GM12878 (cell line): Measurements from ENCODE around the gene TTF2. TPM values are rescaled to one million over a fixed set of nuclear protein-coding genes. Genes with fewer than 3 reads are reported as not detected.

Experiments used
- ATAC-seq: fragments of 200-7000 bp; cut with Tn5 transposase; 3 replicates; pipeline ENCODE4 v1.9.1; 2020; ENCODE audit warnings: mild to moderate bottlenecking, moderate library complexity
- BruUV-seq: library from RNA; stranded (reverse); fragments of 400-500 nt; replicated peaks from 2 replicates; lab custom pipeline; 2021; lab: Mats Ljungman, UMichigan
- CTCF ChIA-PET: fragments of 300-600 bp; sonication (Branson Sonifier 250); formaldehyde crosslinking; extraction: SDS; loops from one replicate; lab custom pipeline; 2021; ENCODE audit warnings: inconsistent platforms; lab: Yijun Ruan, JAX
- POLR2A ChIA-PET: fragments of 350-600 bp; formaldehyde crosslinking; extraction: SDS; loops from one replicate; lab custom pipeline; 2021; ENCODE audit warnings: inconsistent platforms; lab: Charles Lee
- RAD21 ChIA-PET: fragments of 300-600 bp; sonication (Branson Sonifier 250); formaldehyde crosslinking; loops from one replicate; lab custom pipeline; 2023; ENCODE audit warnings: antibody characterized with exemption; ENCODE audit not compliant: unreplicated experiment; lab: Charles Lee
- SMC1A ChIA-PET: fragments of 300-600 bp; sonication (Branson Sonifier 250); formaldehyde crosslinking; loops from one replicate; lab custom pipeline; 2023; ENCODE audit not compliant: unreplicated experiment, uncharacterized antibody; lab: Charles Lee
- DNase-seq: peaks from one replicate; pipeline ENCODE4 v3.0.0-alpha.2; 2011; ENCODE audit warnings: low read depth, low spot score
- FAIRE-seq: peaks from 3 replicates; lab custom pipeline; 2011; peaks lifted over from hg19 to GRCh38; lab: Jason Lieb, UNC
- H2AFZ ChIP-seq: 2 replicates; pipeline ENCODE4 v1.6.0; 2011; ENCODE audit warnings: low read depth, low read length, control low read depth; ENCODE audit not compliant: control insufficient read depth
- H3K27ac ChIP-seq: 2 replicates; pipeline ENCODE4 v1.5.1; 2011; ENCODE audit warnings: control low read depth; ENCODE audit not compliant: control insufficient read depth, insufficient read depth
- H3K27me3 ChIP-seq, 2 experiments: replicated peaks in 1 of 2; 2 replicates each; pipeline versions ENCODE4 v1.6.0 to v1.6.1; 2011; ENCODE audit warnings: low read length in 1 of 2; ENCODE audit not compliant: control insufficient read depth in 2 of 2, insufficient read depth in 2 of 2
- H3K36me3 ChIP-seq, 2 experiments: 2 replicates each; pipeline ENCODE4 v1.5.1; 2011; ENCODE audit warnings: low read length in 1 of 2; ENCODE audit not compliant: control insufficient read depth in 2 of 2, insufficient read depth in 2 of 2
- H3K4me1 ChIP-seq: 2 replicates; pipeline ENCODE4 v1.6.1; 2011; ENCODE audit warnings: mild to moderate bottlenecking, low read length, moderate library complexity, mixed read lengths; ENCODE audit not compliant: control insufficient read depth, insufficient read depth
- H3K4me2 ChIP-seq: 2 replicates; pipeline ENCODE4 v1.6.0; 2011; ENCODE audit warnings: control low read depth; ENCODE audit not compliant: control insufficient read depth, insufficient read depth
- H3K4me3 ChIP-seq: fragments of 200-600 bp; sonication (generic); 2 replicates; pipeline ENCODE4 v1.5.1; 2016
- H3K79me2 ChIP-seq: 2 replicates; pipeline ENCODE4 v1.6.0; 2011; ENCODE audit warnings: low read length; ENCODE audit not compliant: control insufficient read depth, insufficient read depth
- H3K9ac ChIP-seq: 2 replicates; pipeline ENCODE4 v1.8.0; 2011; ENCODE audit warnings: low read length, control low read depth, mixed read lengths; ENCODE audit not compliant: control insufficient read depth, insufficient read depth
- H3K9me3 ChIP-seq: replicated peaks from 3 replicates; pipeline ENCODE4 v1.5.1; 2011; ENCODE audit warnings: mild to moderate bottlenecking, low read length; ENCODE audit not compliant: control insufficient read depth, insufficient read depth
- H4K20me1 ChIP-seq: 2 replicates; pipeline ENCODE4 v1.6.0; 2011; ENCODE audit not compliant: control insufficient read depth, insufficient read depth
- BMI1 ChIP-seq: fragments of 450-650 bp; IDR thresholded peaks from 2 replicates; pipeline ENCODE4 v1.6.1; 2016; ENCODE audit warnings: mild to moderate bottlenecking, moderate library complexity, borderline replicate concordance
- EP300 ChIP-seq, 2 experiments: fragments of 150-350 bp in 1 of 2; IDR thresholded peaks; 2 replicates each; pipeline ENCODE4 v1.6.1; 2011 to 2012; ENCODE audit warnings: low read depth in 2 of 2, low read length in 2 of 2, borderline replicate concordance in 1 of 2, improper control_type of control experiment in 1 of 2, inconsistent platforms in 1 of 2; ENCODE audit not compliant: control insufficient read depth in 1 of 2
- ETV6 ChIP-seq, 2 experiments: fragments of 450-650 bp in 1 of 2; IDR thresholded peaks in 1 of 2; conservative IDR thresholded peaks in 1 of 2; 2 replicates each; pipeline ENCODE4 v1.6.1; 2014; ENCODE audit warnings: antibody characterized with exemption in 1 of 2, borderline replicate concordance in 1 of 2, low read depth in 1 of 2, mild to moderate bottlenecking in 1 of 2, moderate library complexity in 1 of 2
- HDAC6 ChIP-seq: fragments of 200-600 bp; sonication (generic); IDR thresholded peaks from one replicate; pipeline ENCODE4 v1.8.0; 2017; ENCODE audit warnings: antibody characterized with exemption; ENCODE audit not compliant: unreplicated experiment
- IRF3 ChIP-seq: fragments of 450-650 bp; IDR thresholded peaks from 2 replicates; pipeline ENCODE4 v1.6.1; 2014; ENCODE audit warnings: mild to moderate bottlenecking
- IRF4 ChIP-seq: IDR thresholded peaks from 2 replicates; pipeline ENCODE4 v1.6.1; 2011; ENCODE audit warnings: low read depth, low read length
- JUND ChIP-seq: IDR thresholded peaks from 2 replicates; pipeline ENCODE4 v1.6.1; 2012; ENCODE audit warnings: low read depth, mild to moderate bottlenecking, low read length, improper control_type of control experiment, moderate library complexity
- NBN ChIP-seq: fragments of 450-650 bp; IDR thresholded peaks from 2 replicates; pipeline ENCODE4 v1.6.1; 2016
- NFYB ChIP-seq: IDR thresholded peaks from 2 replicates; pipeline ENCODE4 v1.6.1; 2011; ENCODE audit warnings: low read depth, mild to moderate bottlenecking, low read length, improper control_type of control experiment, moderate library complexity; ENCODE audit not compliant: insufficient read depth
- POLR2A ChIP-seq: IDR thresholded peaks from 2 replicates; pipeline ENCODE4 v1.6.1; 2011; ENCODE audit warnings: low read depth, mild to moderate bottlenecking, low read length
- PRDM15 ChIP-seq: fragments of 450-650 bp; formaldehyde crosslinking; IDR thresholded peaks from 2 replicates; pipeline ENCODE4 v1.4.0; 2020; ENCODE audit warnings: mild to moderate bottlenecking, moderate library complexity
- TCF12 ChIP-seq: IDR thresholded peaks from 2 replicates; pipeline ENCODE4 v1.6.1; 2011; ENCODE audit warnings: low read depth, mild to moderate bottlenecking, low read length
- ZNF217 ChIP-seq: fragments of 450-650 bp; IDR thresholded peaks from 2 replicates; pipeline ENCODE4 v1.6.1; 2017; ENCODE audit warnings: antibody characterized with exemption, mild to moderate bottlenecking
- ZNF687 ChIP-seq: fragments of 450-650 bp; IDR thresholded peaks from 2 replicates; pipeline ENCODE4 v1.6.1; 2017; ENCODE audit warnings: mild to moderate bottlenecking, moderate library complexity
- WGBS: methylation state at CpG from one replicate; pipeline ENCODE4 v1.1.6; 2016; ENCODE audit warnings: low lambda C conversion rate; ENCODE audit not compliant: insufficient replicate concordance, insufficient coverage; ENCODE audit errors: missing lambda C conversion rate; 5-methylcytosine and 5-hydroxymethylcytosine counted together
- in situ Hi-C: fragments of 300-500 bp; cut with MboI; formaldehyde crosslinking; loops from 9 replicates; pipeline ENCODE4 v1.14.3; 2018; ENCODE audit warnings: mixed read lengths
- intact Hi-C: fragments of 100-400 bp; cut with micrococcal nuclease; formaldehyde crosslinking; loops from one replicate; pipeline ENCODE4 v1.14.2; 2022; ENCODE audit not compliant: unreplicated experiment
- polyA plus RNA-seq, 11 experiments: library from polyadenylated mRNA; depleted of rRNA in 4 of 11; unstranded in 6 of 11; stranded (reverse) in 5 of 11; fragments of >200 nt; fragmentation: Nextera tagmentation in 4 of 11; fragmentation: Illumina TruSeq in 1 of 11; extraction: Ambion mirVana in 4 of 11; extraction: Trizol in 1 of 11; gene quantifications; 1 replicate in 1 of 11; 2 replicates in 10 of 11; pipeline versions ENCODE4 v1.2.1 to v1.2.3, GENCODE V29; 2011 to 2016; ENCODE audit warnings: inconsistent platforms in 2 of 11, missing spikeins in 2 of 11, low read depth in 1 of 11
- total RNA-seq, 4 experiments: library from RNA; depleted of rRNA in 3 of 4; stranded (reverse); fragments of >200 nt in 3 of 4; fragmentation: Illumina TruSeq in 1 of 4; extraction: Trizol in 1 of 4; gene quantifications; 2 replicates each; pipeline versions ENCODE4 v1.2.1 to v1.2.3, GENCODE V29; 2013 to 2021

Gene TTF2
- total and polyA plus RNA-seq, 10 of the 15 experiments (the other 5 are each of a cell fraction or from before 2014, with no cell fraction given), result 17.7 to 134 (median 78.2) TPM

- no peak for TF ChIP-seq ZNF687
- TF ChIP-seq BMI1, result no peak
- TF ChIP-seq NBN, result no peak
- TF ChIP-seq ZNF217, result no peak
- no peak for TF ChIP-seq ETV6 (conservative IDR thresholded peaks at IDR 0.05 in 1 of 2, IDR thresholded peaks at IDR 0.05 in 1 of 2; ENCODE audit: borderline replicate concordance in 1 of 2, low read depth in 1 of 2)
- TF ChIP-seq NFYB, result no peak
- no peak for TF ChIP-seq HDAC6
Measured at GRCh38 chr1:117098287-117098890, 38.3 kb downstream of the TTF2 start (continued).

- ATAC-seq (no peak), FAIRE-seq (no peak), DNase-seq (no peak)
- no peak overlapping the region for H3K27ac ChIP-seq
- peaks cover 14 to 60% of the 10 kb centered on the region in 2 experiments for H3K36me3 ChIP-seq
- no TSS peak for BruUV-seq
- POLR2A ChIA-PET, result interaction anchor here (0.6 to 1.1 kb wide), 2 partner anchors 15 to 449 kb away, joined by 3 to 5 read pairs; no protein-coding TSS in a partner anchor
- no peaks in the 10 kb centered on the region for H3K27me3 ChIP-seq
- H4K20me1 ChIP-seq, result no peaks in the 10 kb centered on the region
- no peak overlapping the region for H2AFZ ChIP-seq
- CTCF ChIA-PET, result interaction anchor here (1.0 to 4.8 kb wide), 2 partner anchors 27 to 34 kb away, joined by 5 to 17 read pairs; no protein-coding TSS in a partner anchor
- RAD21 ChIA-PET, result no interaction called here
- intact Hi-C loops (no loop called here), in situ Hi-C loops (no loop called here)
- no peaks in the 10 kb centered on the region for H3K79me2 ChIP-seq
- H3K4me1 ChIP-seq, result no peaks in the 10 kb centered on the region
- no peak overlapping the region for H3K4me3 ChIP-seq
- no peak overlapping the region for H3K4me2 ChIP-seq
- SMC1A ChIA-PET, result interaction anchor here (1.4 to 1.9 kb wide), 2 partner anchors 18 to 379 kb away, joined by 3 to 4 read pairs; no protein-coding TSS in a partner anchor
- H3K9ac ChIP-seq, result no peak overlapping the region
- WGBS, result 94% methylated on average over 1 of the region's 1 CpG
- no peaks in the 10 kb centered on the region for H3K9me3 ChIP-seq
- TF ChIP-seq JUND, result no peak
- no peak for TF ChIP-seq TCF12
- TF ChIP-seq PRDM15 (CRISPR knock-in tag), result no peak
- TF ChIP-seq IRF3, result no peak
- no peak for TF ChIP-seq BMI1
- no peak for TF ChIP-seq POLR2A
- TF ChIP-seq EP300 (IDR thresholded peaks at IDR 0.05; ENCODE audit: borderline replicate concordance in 1 of 2, control insufficient read depth in 1 of 2, low read depth in 2 of 2, low read length in 2 of 2), result no peak
- TF ChIP-seq IRF4, result no peak
Measured at GRCh38 chr1:117101334-117101733, 41.2 kb downstream of the TTF2 start.
